ENCODE data around the gene P2RY6. TPM values are rescaled to one million over a fixed set of nuclear protein-coding genes. Genes with fewer than 3 reads are reported as not detected.
A peak's percentile ranks its signal among the peaks of the same experiment; 100 is the strongest.

The P2RY6 gene
- total RNA-seq, 1 experiment from 2014 or later, result 34.7 TPM

DNA sequence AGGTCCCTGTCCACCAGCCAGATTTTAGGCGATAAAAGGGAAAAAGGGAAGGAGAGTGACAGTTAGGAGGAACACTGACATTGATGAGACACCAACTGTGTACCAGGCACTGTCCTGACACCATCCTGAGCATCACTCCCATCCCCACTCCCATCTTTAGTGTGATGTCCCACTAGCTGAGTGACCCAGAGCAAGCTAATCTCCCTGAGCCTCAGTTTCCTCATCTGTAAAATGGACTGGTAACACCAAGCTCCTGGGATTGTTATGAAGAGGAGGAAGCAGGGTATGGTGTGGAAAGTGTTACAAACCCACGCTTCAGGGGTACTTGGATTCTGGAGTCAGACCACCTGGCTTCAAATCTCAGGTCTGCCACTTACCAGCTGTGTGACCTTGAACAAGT lies 8.5 kb upstream of the P2RY6 start:
- no peaks in the 10 kb centered on the region for H3K9me2 ChIP-seq (ENCODE audit: insufficient read depth)
- ChIA-PET POLR2A (ENCODE audit: unreplicated experiment) (no interaction called here), CTCF (no interaction called here)
- peak overlapping the region; percentile 61 for H3K27ac ChIP-seq
- H4K20me1 ChIP-seq (ENCODE audit: insufficient read depth), result no peaks in the 10 kb centered on the region
- peaks cover 55% of the 10 kb centered on the region for H3K4me1 ChIP-seq (replicated peaks; ENCODE audit: insufficient read depth)
- H3F3A ChIP-seq (ENCODE audit: insufficient read depth, low read depth), result peaks cover 33% of the 10 kb centered on the region
- no peaks in the 10 kb centered on the region for H3K9me3 ChIP-seq (ENCODE audit: insufficient read depth, low read depth)
- no peaks in the 10 kb centered on the region for H3K27me3 ChIP-seq (ENCODE audit: insufficient read depth, low read depth)
- no peaks in the 10 kb centered on the region for H3K79me2 ChIP-seq (ENCODE audit: low read depth)
- no peak overlapping the region for H3K4me3 ChIP-seq
- intact Hi-C loops (cut with micrococcal nuclease; ENCODE audit: unreplicated experiment), result no loop called here
- no TSS peak for BruUV-seq (replicated peaks)
- TF ChIP-seq, protein P1, sequence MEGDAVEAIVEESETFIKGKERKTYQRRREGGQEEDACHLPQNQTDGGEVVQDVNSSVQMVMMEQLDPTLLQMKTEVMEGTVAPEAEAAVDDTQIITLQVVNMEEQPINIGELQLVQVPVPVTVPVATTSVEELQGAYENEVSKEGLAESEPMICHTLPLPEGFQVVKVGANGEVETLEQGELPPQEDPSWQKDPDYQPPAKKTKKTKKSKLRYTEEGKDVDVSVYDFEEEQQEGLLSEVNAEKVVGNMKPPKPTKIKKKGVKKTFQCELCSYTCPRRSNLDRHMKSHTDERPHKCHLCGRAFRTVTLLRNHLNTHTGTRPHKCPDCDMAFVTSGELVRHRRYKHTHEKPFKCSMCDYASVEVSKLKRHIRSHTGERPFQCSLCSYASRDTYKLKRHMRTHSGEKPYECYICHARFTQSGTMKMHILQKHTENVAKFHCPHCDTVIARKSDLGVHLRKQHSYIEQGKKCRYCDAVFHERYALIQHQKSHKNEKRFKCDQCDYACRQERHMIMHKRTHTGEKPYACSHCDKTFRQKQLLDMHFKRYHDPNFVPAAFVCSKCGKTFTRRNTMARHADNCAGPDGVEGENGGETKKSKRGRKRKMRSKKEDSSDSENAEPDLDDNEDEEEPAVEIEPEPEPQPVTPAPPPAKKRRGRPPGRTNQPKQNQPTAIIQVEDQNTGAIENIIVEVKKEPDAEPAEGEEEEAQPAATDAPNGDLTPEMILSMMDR (conservative IDR thresholded peaks at IDR 0.05), result no peak
- TF ChIP-seq EZH2 (IDR thresholded peaks at IDR 0.05; ENCODE audit: low read depth), result no peak
- H3K4me2 ChIP-seq, result peak overlapping the region; percentile 32; the same call in 1 of the 2 replicates
- H3K36me3 ChIP-seq (ENCODE audit: low read depth), result no peaks in the 10 kb centered on the region
- no peak overlapping the region for H2AFZ ChIP-seq
- DNase-seq, result no peak

DNA sequence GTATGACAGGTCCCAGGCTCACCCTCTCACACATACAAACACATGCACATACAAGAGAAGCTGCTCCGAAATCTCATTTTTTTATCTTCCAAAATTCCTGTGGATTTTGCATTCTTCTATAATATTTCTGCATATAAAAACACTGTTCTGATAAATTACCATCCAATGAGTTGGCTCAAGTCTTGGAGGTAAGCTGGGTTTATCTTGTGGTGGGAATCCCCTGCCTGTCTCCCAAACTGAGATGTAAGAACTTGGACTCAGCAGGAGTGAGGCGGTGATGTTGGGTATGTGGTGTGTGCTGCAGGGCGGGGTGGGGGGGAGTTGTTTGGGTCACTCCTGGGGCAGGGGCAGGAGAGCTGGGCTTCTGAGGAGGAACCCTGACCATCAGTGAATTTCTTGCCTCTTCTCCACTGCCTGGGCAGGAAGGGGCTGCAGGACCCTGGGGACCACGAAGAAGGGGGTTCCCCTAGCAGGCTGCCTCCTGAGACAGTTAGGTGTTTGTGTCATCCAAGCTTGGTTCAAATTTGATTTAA lies 6.8 kb upstream of the P2RY6 start:
- H3K79me2 ChIP-seq (ENCODE audit: low read depth), result no peaks in the 10 kb centered on the region
- H3K4me1 ChIP-seq (replicated peaks; ENCODE audit: insufficient read depth), result peaks cover 56% of the 10 kb centered on the region
- no TSS peak for BruUV-seq (replicated peaks)
- H3K4me3 ChIP-seq, result no peak overlapping the region
- DNase-seq, result no peak
- no peaks in the 10 kb centered on the region for H3K36me3 ChIP-seq (ENCODE audit: low read depth)
- no peaks in the 10 kb centered on the region for H3K27me3 ChIP-seq (ENCODE audit: insufficient read depth, low read depth)
- peaks cover 39% of the 10 kb centered on the region for H3F3A ChIP-seq (ENCODE audit: insufficient read depth, low read depth)
- ChIA-PET CTCF (no interaction called here), POLR2A (ENCODE audit: unreplicated experiment) (interaction anchor here (0.6 kb wide), 1 partner anchor 514 kb away, joined by 3 read pairs; no protein-coding TSS in a partner anchor)
- no peaks in the 10 kb centered on the region for H3K9me3 ChIP-seq (ENCODE audit: insufficient read depth, low read depth)
- H2AFZ ChIP-seq, result no peak overlapping the region
- no peak overlapping the region for H3K27ac ChIP-seq
- H3K4me2 ChIP-seq, result no peak overlapping the region
- no peaks in the 10 kb centered on the region for H4K20me1 ChIP-seq (ENCODE audit: insufficient read depth)
- intact Hi-C loops (cut with micrococcal nuclease; ENCODE audit: unreplicated experiment), result no loop called here
- no peaks in the 10 kb centered on the region for H3K9me2 ChIP-seq (ENCODE audit: insufficient read depth)
- TF ChIP-seq EZH2 (IDR thresholded peaks at IDR 0.05; ENCODE audit: low read depth), result no peak
- TF ChIP-seq, protein P1 (conservative IDR thresholded peaks at IDR 0.05), result no peak

DNA sequence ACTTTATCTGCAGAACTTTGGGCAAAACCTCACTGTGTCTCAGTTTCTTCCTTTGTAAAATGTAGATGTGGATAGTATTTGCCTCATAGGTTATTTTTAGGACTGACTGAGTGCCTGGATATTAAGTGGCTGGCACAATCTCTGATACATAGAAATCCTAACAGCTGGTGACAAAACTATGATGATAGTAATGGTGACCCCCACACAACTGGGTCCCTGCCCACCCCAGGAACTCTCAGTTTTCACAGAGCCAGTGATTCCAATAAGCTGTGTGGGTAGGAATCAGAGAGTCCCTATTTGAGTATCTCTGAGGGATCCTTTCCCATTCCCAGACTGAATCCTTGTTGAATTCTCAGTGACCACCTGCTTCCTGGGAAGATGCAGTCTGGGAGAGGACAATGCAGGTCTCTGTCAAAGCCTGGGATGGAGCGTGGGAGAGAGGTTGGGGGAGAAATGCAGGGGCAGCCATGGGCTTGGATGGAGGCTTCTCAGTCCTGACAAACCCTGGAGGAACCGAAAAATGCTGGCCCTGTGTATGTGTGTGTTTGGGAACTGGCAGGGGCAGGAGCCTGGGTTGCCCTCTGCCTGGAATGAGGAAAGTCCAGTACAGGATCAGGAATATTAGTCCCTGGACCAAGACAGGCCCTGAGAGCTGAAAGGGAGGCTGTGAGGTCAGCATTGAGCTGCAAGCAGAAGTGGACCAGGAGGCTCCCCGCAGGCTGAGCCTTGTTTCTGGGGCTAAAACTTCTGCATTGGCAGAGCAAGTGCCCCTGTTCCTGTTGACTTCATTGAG lies 6.1 kb upstream of the P2RY6 start:
- Histone ChIP-seq H3K27me3 (ENCODE audit: insufficient read depth, low read depth) (no peaks in the 10 kb centered on the region), H3K79me2 (ENCODE audit: low read depth) (no peaks in the 10 kb centered on the region), H3K9me2 (ENCODE audit: insufficient read depth) (no peaks in the 10 kb centered on the region), H3K4me3 (no peak overlapping the region), H3F3A (ENCODE audit: insufficient read depth, low read depth) (peaks cover 45% of the 10 kb centered on the region), H3K36me3 (ENCODE audit: low read depth) (no peaks in the 10 kb centered on the region), H3K4me2 (no peak overlapping the region), H3K27ac (no peak overlapping the region), H4K20me1 (ENCODE audit: insufficient read depth) (no peaks in the 10 kb centered on the region), H3K4me1 (replicated peaks; ENCODE audit: insufficient read depth) (peaks cover 60% of the 10 kb centered on the region), H3K9me3 (ENCODE audit: insufficient read depth, low read depth) (no peaks in the 10 kb centered on the region), H2AFZ (no peak overlapping the region)
- ChIA-PET CTCF (interaction anchor here (1.3 kb wide), 1 partner anchor 9 kb away, joined by 4 read pairs; no protein-coding TSS in a partner anchor), POLR2A (ENCODE audit: unreplicated experiment) (no interaction called here)
- intact Hi-C loops (cut with micrococcal nuclease; ENCODE audit: unreplicated experiment), result no loop called here
- no peak for TF ChIP-seq EZH2 (IDR thresholded peaks at IDR 0.05; ENCODE audit: low read depth)
- TF ChIP-seq, protein P1 (conservative IDR thresholded peaks at IDR 0.05), result no peak
- BruUV-seq (replicated peaks), result no TSS peak
- DNase-seq, result no peak
